Mucosa of rectum (tissue), 2 donors: ENCODE measurements around the gene TIMP2.

ENCODE experiments used
- H3K27ac ChIP-seq, 2 donors: one replicate each; pipeline ENCODE4 v1.7.0; 2013; ENCODE audit warnings: inconsistent platforms in 2 of 2, low read depth in 2 of 2, low read length in 2 of 2
- H3K27me3 ChIP-seq, 2 donors: one replicate each; pipeline ENCODE4 v1.7.0; 2013; ENCODE audit warnings: low read length in 2 of 2; ENCODE audit not compliant: control insufficient read depth in 2 of 2, insufficient read depth in 2 of 2
- H3K36me3 ChIP-seq, 2 donors: one replicate each; pipeline ENCODE4 v1.7.0; 2013; ENCODE audit warnings: low read length in 2 of 2; ENCODE audit not compliant: control insufficient read depth in 2 of 2, insufficient read depth in 2 of 2
- H3K4me1 ChIP-seq, 2 donors: one replicate each; pipeline ENCODE4 v1.7.0; 2013; ENCODE audit warnings: low read length in 2 of 2, mild to moderate bottlenecking in 1 of 2; ENCODE audit not compliant: control insufficient read depth in 2 of 2, insufficient read depth in 2 of 2
- H3K4me3 ChIP-seq, 2 donors: one replicate each; pipeline ENCODE4 v1.7.0; 2013; ENCODE audit warnings: low read length in 2 of 2
- H3K9ac ChIP-seq, 2 donors: one replicate each; pipeline ENCODE4 v1.7.0; 2013; ENCODE audit warnings: low read length in 2 of 2, low read depth in 1 of 2, mild to moderate bottlenecking in 1 of 2
- H3K9me3 ChIP-seq, 2 donors: one replicate each; pipeline ENCODE4 v1.7.0; 2013; ENCODE audit warnings: low read length in 2 of 2; ENCODE audit not compliant: control insufficient read depth in 2 of 2
- donor health status: healthy.
- donor health status: Normal muscosa, but diverticular disease.

TIMP2 gene, protein sequence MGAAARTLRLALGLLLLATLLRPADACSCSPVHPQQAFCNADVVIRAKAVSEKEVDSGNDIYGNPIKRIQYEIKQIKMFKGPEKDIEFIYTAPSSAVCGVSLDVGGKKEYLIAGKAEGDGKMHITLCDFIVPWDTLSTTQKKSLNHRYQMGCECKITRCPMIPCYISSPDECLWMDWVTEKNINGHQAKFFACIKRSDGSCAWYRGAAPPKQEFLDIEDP

DNA sequence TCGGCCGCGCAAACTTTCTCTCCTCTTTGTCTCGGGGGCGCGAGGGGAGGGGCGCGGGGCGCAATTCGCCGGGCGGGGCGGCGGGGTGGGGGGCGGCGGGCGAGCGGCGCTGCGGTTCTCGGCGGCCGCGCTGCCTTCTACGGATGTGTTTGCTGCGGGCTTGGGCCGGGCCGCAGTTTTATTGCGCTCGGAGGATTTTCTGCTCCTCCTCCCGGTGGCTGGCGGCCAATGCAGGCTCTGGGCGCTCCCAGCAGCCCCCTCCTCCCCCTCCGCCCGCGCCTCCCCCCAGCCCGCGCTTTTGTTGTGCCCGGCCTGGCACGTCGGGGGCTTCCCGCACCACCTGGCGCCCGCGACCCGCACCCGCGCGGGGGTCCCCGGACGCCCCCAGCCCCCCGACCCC is at the start of gene TIMP2:
TSS of gene TIMP2 (minus strand) at position 154 of the 400 bp plus-strand sequence. CDS start 299 bp downstream, outside the sequence.
- peak within 1 kb of the TSS; percentile 61 to 79 for H3K4me3 ChIP-seq
- no peaks in the 10 kb centered on the region for H3K9me3 ChIP-seq
- peaks cover 13 to 15% of the 10 kb centered on the region in 2 donors for H3K4me1 ChIP-seq
- H3K27me3 ChIP-seq: peaks cover 2 to 8% of the 10 kb centered on the region in 2 donors
- peak within 1 kb of the TSS; percentile 86 for H3K27ac ChIP-seq
- H3K9ac ChIP-seq: peak within 1 kb of the TSS; percentile 58 to 60
- no peaks in the 10 kb centered on the region for H3K36me3 ChIP-seq

DNA sequence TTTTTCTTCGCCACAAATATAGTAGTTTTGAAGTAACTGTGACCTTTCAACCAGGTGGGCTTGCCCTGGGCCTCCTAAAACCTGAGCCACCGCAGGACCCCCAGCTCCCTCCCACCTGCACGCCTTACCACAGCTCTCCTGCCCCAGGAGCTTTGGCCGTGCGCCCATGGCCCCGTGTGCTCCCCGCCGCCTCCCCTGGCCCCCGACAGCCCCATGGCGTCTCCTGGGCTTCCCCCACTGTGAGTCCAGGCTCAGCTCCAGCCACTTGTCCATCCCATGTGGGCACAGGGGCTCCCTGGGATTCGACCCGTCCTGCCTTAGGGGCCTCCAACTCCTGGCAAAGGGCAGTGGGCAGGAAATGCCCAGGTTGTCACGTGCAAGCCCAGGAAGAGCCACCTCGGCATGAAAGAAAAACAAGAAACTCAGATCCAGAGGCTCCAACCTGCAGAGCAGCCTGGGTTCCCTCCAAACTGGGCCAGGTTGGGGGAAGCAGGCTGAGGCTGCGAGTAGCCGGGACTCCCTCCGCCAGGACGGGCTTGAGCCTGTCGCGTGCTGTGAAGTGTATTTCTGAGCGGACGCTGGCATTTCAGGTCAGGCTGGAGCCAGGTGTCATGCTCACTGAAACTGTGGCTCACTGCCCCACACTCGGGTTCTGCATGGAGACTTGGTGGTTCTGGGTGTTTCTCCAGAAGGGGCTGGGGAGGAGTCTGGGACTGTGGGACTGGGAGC is 48.8 kb upstream of the TIMP2 start:
- H3K27ac ChIP-seq: no peak overlapping the region
- no peak overlapping the region for H3K9ac ChIP-seq

DNA sequence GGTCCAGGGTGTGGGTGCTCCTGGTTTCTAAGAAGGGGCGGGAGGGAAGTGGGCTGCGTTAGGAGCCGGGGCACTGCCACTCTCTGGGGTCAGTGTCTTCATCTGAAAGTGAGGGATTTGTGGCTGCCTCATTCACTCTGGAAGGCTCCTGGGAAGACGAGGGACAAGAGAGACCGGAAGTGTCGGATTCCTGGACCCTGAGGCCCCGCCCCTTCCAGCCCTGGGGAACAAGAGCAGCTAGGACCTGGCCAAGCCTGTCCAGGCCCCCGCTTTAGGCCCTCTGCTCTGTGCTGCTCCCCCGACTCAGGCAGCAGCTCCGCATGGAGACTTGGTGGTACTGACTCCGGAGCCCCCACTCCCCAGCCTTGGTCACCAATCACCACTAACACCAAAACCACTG is 48.0 kb upstream of the TIMP2 start:
- Histone ChIP-seq H3K9me3 (no peaks in the 10 kb centered on the region), H3K4me3 (no peak overlapping the region), H3K27me3 (no peaks in the 10 kb centered on the region), H3K36me3 (peaks cover 18 to 31% of the 10 kb centered on the region in 2 donors), H3K4me1 (peaks cover 35 to 44% of the 10 kb centered on the region in 2 donors), H3K27ac (no peak overlapping the region), H3K9ac (no peak overlapping the region)

More for the DNA sequence above, 48.8 kb upstream of the TIMP2 start:
- Histone ChIP-seq H3K27me3 (no peaks in the 10 kb centered on the region), H3K4me3 (no peak overlapping the region), H3K36me3 (peaks cover 12 to 26% of the 10 kb centered on the region in 2 donors), H3K4me1 (peaks cover 39 to 49% of the 10 kb centered on the region in 2 donors), H3K9me3 (no peaks in the 10 kb centered on the region)

DNA sequence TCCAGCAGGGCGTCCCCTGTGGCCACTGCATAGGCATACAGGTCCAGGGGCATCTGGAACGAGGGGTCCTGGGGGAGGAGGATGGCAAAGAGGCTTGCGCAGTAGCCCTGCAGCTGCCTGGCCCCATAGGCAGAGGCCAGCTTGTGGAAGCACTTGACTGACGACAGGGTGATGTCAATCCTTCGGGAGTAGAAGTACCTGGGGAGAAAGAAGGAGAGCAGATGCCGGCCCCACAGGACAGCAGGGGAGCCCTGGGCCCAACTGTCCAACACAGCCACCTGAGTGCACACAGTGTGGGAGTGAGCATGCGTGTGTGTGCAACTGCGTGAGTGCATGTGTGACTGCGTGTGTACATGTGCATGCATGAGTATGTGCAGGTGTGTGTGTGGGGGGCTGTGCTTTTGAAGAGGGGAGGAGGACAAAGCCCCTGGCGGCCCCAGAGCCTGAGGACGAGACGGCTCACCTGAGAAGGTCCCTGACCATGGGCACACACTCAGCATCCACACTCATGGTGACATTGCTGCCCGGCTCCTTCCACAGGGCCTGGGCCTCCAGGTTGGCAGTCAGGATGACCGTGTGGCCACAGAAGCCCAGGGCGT is 47.4 kb upstream of the TIMP2 start:
- H3K4me3 ChIP-seq: no peak overlapping the region
- H3K4me1 ChIP-seq: peaks cover 29 to 38% of the 10 kb centered on the region in 2 donors
- no peak overlapping the region for H3K9ac ChIP-seq
- no peak overlapping the region for H3K27ac ChIP-seq
- no peaks in the 10 kb centered on the region for H3K27me3 ChIP-seq
- no peaks in the 10 kb centered on the region for H3K9me3 ChIP-seq
- peaks cover 19 to 31% of the 10 kb centered on the region in 2 donors for H3K36me3 ChIP-seq

DNA sequence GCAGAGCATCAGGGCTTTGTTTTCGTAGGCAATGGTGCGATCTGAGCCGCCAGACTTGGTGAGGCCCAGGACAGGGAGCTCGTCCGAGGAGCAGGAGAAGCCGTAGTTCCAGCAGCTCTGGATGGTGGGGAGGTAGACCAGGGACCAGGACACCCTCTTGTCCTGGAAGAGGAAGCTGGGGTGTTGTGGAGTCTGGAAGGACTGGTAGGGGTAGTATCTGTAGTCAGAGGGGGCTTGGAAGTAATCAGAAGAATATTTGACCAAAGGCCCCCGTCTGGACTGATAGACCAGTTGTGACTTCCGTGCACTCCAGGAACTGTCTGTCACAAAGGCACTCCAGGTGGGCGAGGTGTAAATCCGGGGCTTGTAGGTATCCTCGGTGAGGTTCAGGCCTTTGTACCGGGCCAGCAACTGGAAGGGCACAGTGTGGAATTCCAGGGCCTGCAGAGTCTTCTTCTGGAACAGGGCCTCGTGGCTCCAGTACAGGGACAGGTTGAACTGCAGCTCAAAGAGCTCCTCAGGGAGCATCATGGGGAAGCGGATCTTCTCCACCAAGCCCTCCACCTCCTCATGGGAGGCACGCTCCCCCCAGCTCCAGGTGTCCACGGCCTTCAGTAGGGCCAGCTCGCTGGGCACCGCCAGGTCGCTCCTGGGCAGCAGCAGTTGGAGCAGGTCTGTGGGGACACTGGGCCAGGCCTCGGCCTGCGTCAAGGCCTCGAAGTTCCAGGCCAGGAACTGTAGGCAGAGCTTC is 46.7 kb upstream of the TIMP2 start:
- Histone ChIP-seq H3K4me3 (no peak overlapping the region), H3K9ac (no peak overlapping the region), H3K4me1 (peaks cover 22 to 32% of the 10 kb centered on the region in 2 donors), H3K27me3 (no peaks in the 10 kb centered on the region), H3K9me3 (no peaks in the 10 kb centered on the region), H3K27ac (no peak overlapping the region), H3K36me3 (peaks cover 18 to 31% of the 10 kb centered on the region in 2 donors)

DNA sequence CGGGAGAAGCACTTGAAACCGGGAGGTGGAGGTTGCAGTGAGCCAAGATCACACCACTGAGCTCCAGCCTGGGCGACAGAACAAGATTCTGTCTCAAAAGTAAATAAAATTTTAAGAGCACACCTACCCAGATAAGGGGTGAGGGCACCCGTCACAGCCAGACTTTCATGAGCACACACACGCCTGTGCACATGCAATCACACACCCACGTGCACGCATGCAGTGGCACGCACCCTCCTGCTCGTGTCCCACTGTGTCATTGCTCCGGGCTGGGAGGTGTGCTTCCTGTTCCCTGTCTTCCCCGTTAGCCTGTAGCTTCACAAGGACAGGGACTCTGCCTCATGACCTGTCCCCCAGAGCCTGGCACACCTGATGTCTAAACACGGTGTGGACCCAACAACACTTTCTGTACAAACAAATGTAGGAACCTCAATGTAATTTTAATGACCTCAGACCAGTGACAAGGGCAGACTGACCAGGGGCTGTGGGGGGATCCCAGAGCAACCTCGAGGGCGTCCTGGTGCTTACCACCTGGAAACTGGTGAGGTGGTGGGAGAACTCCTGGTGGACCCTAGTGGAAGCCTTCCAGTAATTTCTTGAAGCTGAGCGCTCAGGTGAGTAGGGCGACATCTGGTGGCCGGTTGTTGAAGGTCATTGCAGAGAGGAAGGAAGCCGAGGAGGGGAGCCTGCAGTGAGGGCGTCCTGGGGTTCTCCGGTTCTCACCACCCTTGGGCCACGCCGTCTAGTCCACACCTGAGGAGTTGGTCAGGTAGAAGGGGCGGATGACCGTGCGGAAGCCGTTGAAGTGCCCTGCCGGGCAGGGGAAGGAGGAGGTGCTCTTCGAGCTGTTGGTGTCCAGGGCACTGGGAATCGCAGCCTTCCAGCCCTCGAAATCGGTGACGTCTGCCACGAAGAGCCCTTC is 45.9 kb upstream of the TIMP2 start:
- H3K4me3 ChIP-seq: no peak overlapping the region

DNA sequence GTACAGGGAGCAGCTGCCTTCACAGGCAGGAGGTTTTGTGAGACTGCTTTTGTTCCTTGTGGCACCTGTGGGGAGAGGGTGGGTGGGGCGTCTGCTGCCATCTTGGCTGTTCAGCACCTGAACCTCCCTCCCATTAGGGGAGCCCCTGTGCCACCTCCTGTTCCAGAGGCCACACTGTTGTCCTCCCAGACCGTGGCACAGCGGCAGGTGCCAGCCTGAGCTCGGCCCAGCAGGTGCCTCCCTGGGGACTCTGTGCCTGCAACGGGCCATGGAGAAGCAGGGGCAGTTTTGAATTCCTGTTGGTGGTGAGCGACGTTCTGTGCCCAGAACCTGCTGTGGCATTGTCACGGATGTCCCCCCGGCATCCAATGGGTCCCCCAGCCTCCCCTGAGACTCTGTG is 44.7 kb upstream of the TIMP2 start:
- Histone ChIP-seq H3K27ac (no peak overlapping the region), H3K4me3 (no peak overlapping the region), H3K27me3 (no peaks in the 10 kb centered on the region), H3K9me3 (no peaks in the 10 kb centered on the region), H3K9ac (no peak overlapping the region), H3K36me3 (peaks cover 17 to 33% of the 10 kb centered on the region in 2 donors), H3K4me1 (peaks cover 9 to 17% of the 10 kb centered on the region in 2 donors)

More for the DNA sequence above, 45.9 kb upstream of the TIMP2 start:
- H3K9ac ChIP-seq: no peak overlapping the region
- peaks cover 17 to 33% of the 10 kb centered on the region in 2 donors for H3K36me3 ChIP-seq
- H3K4me1 ChIP-seq: peaks cover 14 to 23% of the 10 kb centered on the region in 2 donors
- peak overlapping the region in 1 of 2 donors; percentile 11 for H3K27ac ChIP-seq
- no peaks in the 10 kb centered on the region for H3K27me3 ChIP-seq
- H3K9me3 ChIP-seq: no peaks in the 10 kb centered on the region

DNA sequence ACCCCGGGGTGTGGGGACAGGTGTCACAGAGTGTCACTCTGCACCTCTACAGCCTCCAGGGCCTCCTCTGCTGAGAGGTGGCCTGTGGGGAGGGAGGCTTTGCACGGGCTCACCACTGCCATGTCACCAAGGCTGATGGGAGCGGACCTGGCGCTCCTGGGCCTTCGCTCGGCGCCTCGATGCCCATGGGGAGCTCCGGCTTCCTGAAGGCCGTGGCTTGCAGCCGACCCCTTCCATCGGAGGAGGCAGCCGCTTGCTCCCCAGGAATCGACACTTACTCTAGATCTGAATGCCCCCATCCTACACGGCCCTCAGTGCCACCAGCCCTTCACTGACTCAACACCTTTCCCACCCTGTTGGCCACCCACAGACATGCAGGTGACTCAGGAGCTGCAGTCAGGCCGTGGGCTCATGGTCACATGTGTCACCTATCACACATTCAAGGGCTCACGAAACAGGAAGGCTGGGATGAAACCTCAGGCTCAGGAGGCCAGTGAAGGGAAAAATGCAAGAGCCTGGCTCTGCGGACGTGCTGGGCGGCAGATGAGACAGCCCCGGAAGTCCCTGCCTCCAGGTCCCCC is 42.7 kb upstream of the TIMP2 start:
- no peak overlapping the region for H3K4me3 ChIP-seq
- peaks cover 9 to 18% of the 10 kb centered on the region in 2 donors for H3K4me1 ChIP-seq
- no peak overlapping the region for H3K9ac ChIP-seq
- H3K9me3 ChIP-seq: no peaks in the 10 kb centered on the region
- peaks cover 17 to 24% of the 10 kb centered on the region in 2 donors for H3K36me3 ChIP-seq
- H3K27ac ChIP-seq: no peak overlapping the region
- H3K27me3 ChIP-seq: no peaks in the 10 kb centered on the region
